NCI-H2227 treated with DMSO at 0.1 percent for 48 hours (cell line): Measurements from ENCODE around the gene MAPK8IP1.
"Not testable (repeated sequence)": the region's sequence is repeated elsewhere in the genome, so short reads cannot be mapped to it uniquely, and the experiment has no call there.

ENCODE experiments used
- DNase-seq: peaks from one replicate; lab custom pipeline; 2025; lab: John Stamatoyannopoulos, UW

MAPK8IP1 gene

GRCh38 chr11:45885274-45885920 is at the start of gene MAPK8IP1:
Gene MAPK8IP1 (plus strand): TSS chr11:45885651. CDS start chr11:45885821, 170 bp downstream.
- peak; percentile 64 for DNase-seq

DNA sequence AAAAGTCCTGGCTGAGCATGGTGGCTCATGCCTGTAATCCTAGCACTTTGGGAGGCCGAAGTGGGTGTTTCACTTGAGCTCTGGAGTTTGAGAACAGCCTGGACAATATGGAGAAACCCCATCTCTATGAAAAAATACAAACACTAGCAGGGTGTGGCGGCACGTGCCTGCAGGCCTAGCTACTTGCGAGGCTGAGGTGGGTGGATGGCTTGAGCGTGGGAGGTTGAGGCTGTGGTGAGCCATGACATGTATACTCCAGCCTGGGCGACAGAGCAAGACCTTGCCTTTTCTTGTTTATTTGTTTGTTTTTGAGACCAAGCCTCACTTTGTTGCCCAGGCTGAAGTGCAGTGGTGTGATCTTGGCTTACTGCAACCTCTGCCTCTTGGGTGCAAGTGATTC is 46.2 kb upstream of the MAPK8IP1 start:
- no peak for DNase-seq

DNA sequence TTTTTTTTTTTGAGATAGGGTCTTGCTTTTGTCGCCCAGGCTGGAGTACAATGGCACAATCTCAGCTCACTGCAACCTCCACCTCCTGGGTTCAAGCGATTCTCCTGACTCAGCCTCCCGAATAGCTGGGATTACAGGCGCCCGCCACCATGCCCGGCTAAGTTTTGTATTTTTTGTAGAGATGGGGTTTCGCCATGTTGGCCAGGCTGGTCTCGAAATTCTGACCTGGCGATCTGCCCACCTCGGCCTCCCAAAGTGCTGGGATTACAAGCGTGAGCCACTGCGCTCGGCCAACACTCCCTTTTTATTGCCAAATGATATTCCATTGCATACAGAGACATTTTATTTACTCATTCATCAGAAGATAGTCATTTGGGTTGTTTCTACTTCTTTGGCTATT is 45.2 kb upstream of the MAPK8IP1 start:
- not testable (repeated sequence) for DNase-seq

GRCh38 chr11:45843158-45843924 is 42.1 kb upstream of the MAPK8IP1 start:
- DNase-seq, result peak; percentile 86

GRCh38 chr11:45844822-45845578 is 40.5 kb upstream of the MAPK8IP1 start:
- no peak for DNase-seq

DNA sequence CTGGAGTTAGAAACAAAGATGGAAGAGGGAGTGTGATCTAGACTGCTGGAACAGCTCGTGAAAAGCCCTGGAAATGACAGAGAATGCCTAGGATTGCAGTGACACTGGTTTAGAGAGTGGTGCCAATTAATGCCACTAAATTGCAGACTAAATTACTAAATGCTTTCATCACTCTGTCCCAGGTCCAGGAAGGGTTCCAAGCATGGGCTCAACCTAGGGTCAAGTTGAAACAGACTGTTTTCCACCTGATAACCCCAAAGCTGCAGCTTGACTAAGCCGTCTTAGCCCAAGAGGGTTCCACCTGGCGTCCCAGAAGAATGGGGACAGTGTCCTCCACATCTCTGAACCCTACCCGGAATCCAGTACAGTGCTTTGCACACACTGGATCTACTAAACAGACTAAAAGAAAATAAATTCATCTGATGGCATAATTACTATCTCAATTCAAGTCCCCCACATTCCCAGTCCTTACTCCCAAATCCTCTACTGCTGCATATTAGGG is 39.2 kb upstream of the MAPK8IP1 start:
- no peak for DNase-seq

DNA sequence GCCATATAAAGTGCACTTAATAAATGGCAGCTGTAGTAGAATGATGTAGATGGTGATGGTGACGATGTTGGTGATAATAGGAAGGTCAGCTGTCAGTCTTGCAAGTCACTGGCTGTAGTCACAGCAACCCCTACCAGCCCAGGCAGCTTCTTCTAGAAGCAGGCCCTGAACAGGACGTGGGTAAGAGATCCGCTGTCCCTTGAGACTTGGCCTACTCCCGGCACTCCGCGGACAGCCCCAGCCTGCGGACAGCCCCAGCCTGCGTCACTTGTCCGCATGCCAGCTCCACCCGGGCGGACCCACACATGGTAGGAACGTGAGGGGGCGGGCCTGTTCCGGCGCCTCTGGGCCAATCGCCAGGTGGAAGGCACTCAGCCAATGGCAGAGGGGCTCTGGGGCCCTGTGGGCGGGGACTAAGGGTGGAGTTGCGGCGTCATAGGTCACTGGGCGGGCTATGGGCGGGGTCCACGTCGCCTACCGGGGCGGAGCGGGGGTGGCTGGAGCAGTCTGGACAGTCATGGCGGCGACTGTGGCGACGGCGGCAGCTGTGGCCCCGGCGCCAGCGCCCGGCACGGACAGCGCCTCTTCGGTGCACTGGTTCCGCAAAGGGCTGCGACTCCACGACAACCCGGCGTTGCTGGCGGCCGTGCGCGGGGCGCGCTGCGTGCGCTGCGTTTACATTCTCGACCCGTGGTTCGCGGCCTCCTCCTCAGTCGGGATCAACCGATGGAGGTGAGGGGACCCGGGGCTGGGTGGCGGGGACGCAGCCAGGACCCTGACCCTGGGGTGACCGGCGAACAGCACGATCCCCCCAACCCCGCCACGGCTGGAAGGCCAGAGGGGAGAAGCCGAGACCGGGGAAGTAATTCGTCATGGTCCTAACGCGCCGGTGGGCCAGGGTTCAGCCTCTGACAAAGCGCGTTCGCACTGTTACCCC is 38.2 kb upstream of the MAPK8IP1 start, which contains the start of gene CRY2:
TSS of gene CRY2 (plus strand) at position 502 of the 937 bp plus-strand sequence. CDS start at position 518, 16 bp downstream.
- peak; percentile 97 for DNase-seq

GRCh38 chr11:45847911-45848316 is 37.5 kb upstream of the MAPK8IP1 start:
- peak; percentile 36 for DNase-seq

DNA sequence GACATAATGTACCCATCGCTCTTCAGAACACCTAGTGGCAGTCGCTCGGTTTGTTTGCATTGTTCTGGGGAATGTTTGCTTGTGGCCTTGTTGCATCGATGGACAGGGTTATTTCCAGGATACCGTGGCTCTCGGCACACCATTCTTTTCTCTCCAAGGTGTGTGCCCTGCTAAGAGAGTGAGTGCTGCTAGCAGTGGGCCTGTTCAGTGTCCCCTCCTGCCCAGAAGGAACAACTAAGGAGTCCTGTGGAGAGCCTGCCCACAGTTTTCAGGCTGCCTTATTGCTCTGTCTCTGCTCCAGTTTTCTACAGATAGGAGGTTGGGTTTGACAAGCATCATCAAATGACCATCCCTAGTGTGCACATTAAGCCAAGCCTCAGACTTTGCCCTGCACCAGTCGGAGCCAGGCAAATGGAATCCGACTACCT is 36.8 kb upstream of the MAPK8IP1 start:
- DNase-seq, result no peak

- DNase-seq, result no peak
These were observed 35.0 kb upstream of the MAPK8IP1 start for GRCh38 chr11:45850446-45850845.

GRCh38 chr11:45851228-45851627 is 34.2 kb upstream of the MAPK8IP1 start:
- no peak for DNase-seq

DNA sequence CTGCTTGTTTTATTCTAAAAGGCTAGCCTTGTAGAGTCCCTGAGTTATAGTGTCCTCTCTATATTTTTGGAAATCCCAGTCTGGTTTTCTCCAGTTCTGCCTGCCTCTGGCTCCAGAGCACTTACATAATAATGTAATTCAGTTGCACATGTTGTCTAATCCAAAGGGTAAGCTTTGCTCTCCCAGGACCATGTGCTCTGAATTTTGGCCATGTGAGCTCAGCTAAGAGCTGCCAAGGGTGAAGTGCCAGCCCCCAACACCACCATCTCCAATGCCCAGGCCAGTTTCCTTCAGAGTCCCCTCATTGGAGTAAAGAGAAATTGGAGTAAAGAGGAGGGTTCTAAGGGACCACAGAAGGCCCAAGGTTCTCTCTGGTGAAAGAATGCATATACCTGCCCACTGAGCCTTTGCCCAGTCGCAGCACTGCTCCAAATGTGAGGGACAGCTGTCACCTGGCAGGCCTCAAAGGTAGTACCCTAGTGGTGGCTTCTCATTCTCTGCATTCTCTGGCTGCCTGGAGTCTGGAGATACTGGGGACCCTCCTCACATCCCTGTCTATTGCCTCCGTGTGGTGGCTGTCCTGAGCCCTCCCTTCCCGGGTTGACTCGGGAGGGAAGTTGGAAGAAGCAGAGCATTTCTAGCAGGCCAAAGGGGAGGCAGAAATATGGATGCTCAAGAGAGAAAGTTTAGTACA is 33.3 kb upstream of the MAPK8IP1 start:
- DNase-seq, result no peak

DNA sequence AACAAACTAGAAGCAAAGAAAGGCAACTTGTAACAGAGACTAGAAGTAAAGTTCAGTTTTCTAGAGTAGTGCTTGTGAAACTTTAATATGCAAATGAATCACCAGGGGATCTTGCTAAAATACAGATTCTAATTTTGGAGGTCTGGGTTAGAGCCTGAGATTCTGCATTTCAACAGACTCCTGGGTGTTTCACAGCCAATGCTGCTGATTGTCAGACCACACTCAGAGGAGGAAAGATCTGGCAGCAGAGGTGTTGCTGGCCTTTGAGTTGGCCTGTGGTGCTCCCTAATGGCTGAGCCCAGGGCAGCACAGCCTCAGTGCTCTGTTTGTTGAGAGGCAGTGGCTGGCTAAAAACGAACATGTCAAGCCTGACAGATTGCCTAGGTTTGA is 32.7 kb upstream of the MAPK8IP1 start:
- DNase-seq, result no peak

- no peak for DNase-seq
These were observed 31.9 kb upstream of the MAPK8IP1 start for GRCh38 chr11:45853332-45854219.

DNA sequence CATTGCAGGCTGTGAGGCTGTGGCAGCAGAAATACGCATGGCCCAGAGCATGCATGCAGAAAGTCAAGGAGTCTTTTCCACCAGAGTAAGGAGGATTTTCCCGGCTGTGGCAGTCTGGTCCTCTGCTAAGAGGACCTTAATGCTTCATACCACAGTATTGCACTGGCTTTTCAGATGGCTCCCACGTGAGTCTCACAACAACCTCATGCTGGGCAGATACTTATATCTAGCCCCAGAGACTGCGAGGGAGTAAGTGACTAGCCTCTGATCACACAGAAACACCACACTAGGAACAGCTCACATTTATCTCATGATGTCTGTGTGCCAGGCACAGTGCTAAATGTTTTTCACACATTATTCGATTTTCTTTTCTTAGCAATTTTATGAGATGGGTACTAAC is 30.1 kb upstream of the MAPK8IP1 start:
- no peak for DNase-seq

GRCh38 chr11:45856044-45856468 is 29.4 kb upstream of the MAPK8IP1 start:
- no peak for DNase-seq

DNA sequence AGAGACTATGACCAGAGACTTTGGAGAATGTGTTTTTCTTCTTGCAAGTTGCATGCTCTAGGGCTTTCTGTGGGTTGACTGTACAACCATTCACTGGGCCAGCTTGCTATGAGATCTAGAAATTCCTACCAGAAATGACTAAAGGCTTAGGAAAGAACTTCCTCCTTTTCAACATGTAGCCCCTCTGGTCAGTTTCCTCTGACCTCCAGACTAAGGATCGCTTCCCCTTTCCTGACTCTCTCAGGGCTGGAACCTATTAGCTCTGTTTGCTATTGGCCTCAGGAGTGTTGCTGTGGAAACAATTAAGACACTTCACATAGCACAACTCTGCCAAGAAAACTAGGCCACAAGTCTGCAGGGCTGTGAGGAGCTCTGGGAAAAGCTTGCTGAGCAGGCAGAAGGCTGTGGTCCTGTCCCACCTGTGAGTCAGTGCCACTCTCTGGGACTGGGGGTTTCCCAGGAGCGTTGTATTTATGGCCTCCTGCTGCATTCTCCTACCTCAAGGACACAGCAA is 27.4 kb upstream of the MAPK8IP1 start:
- no peak for DNase-seq

- no peak for DNase-seq
These were observed 26.6 kb upstream of the MAPK8IP1 start for GRCh38 chr11:45858751-45859398.

GRCh38 chr11:45859661-45860140 is 25.8 kb upstream of the MAPK8IP1 start:
- peak; percentile 82 for DNase-seq
